ENCODE measurements around the gene TUBB2B. TPM values are rescaled to one million over a fixed set of nuclear protein-coding genes. Genes with fewer than 3 reads are reported as not detected.

The TUBB2B gene
- total and polyA plus RNA-seq, 10 of the 15 experiments (the other 5 are each of a cell fraction or from before 2014, with no cell fraction given), result 2.6 to 75.2 (median 21.2) TPM

GRCh38 chr6:3186974-3187382 is 40.5 kb downstream of the TUBB2B start (continued):
- TF ChIP-seq E4F1 (IDR thresholded peaks at IDR 0.05; ENCODE audit: borderline replicate concordance, partially characterized antibody) (no peak), GABPA (IDR thresholded peaks at IDR 0.05; ENCODE audit: low read depth) (no peak), ZBED1 (IDR thresholded peaks at IDR 0.05; ENCODE audit: borderline replicate concordance) (no peak), BACH1 (IDR thresholded peaks at IDR 0.05; ENCODE audit: borderline replicate concordance) (no peak), NKRF (conservative IDR thresholded peaks at IDR 0.05) (no peak), NR2F1 (conservative IDR thresholded peaks at IDR 0.05) (no peak), PML (IDR thresholded peaks at IDR 0.05; ENCODE audit: low read length) (no peak), CBX3 (IDR thresholded peaks at IDR 0.05; ENCODE audit: borderline replicate concordance, low read depth) (no peak), TCF3 (IDR thresholded peaks at IDR 0.05; ENCODE audit: borderline replicate concordance, insufficient read depth, low read depth, low read length) (0 out of 2 replicates have a peak, but pooled peaks have one; percentile 31), SMC3 (IDR thresholded peaks at IDR 0.05; ENCODE audit: borderline replicate concordance, low read length) (no peak), BCL11A (IDR thresholded peaks at IDR 0.05; ENCODE audit: low read depth, low read length) (no peak), POLR2A (IDR thresholded peaks at IDR 0.05; ENCODE audit: low read depth, low read length) (no peak), KDM1A (IDR thresholded peaks at IDR 0.05; ENCODE audit: borderline replicate concordance) (no peak), CREM (IDR thresholded peaks at IDR 0.05; ENCODE audit: low read depth) (0 out of 2 replicates have a peak, but pooled peaks have one; percentile 48), YY1 (IDR thresholded peaks at IDR 0.05; ENCODE audit: low read depth, low read length) (no peak), NFXL1 (IDR thresholded peaks at IDR 0.05; ENCODE audit: borderline replicate concordance) (no peak), WRNIP1 (IDR thresholded peaks at IDR 0.05; ENCODE audit: borderline replicate concordance, low read depth, low read length) (no peak), JUNB (IDR thresholded peaks at IDR 0.05) (peak; percentile 78), TCF12 (IDR thresholded peaks at IDR 0.05; ENCODE audit: low read depth, low read length) (0 out of 2 replicates have a peak, but pooled peaks have one; percentile 51), SREBF1 (IDR thresholded peaks at IDR 0.05; ENCODE audit: low read length) (no peak), ATF2 (IDR thresholded peaks at IDR 0.05; ENCODE audit: low read length) (no peak; the same call in 1 of the 2 replicates), NR2C1 (IDR thresholded peaks at IDR 0.05) (no peak), JUND (IDR thresholded peaks at IDR 0.05; ENCODE audit: low read depth, low read length) (no peak), RBBP5 (conservative IDR thresholded peaks at IDR 0.05) (no peak), EED (IDR thresholded peaks at IDR 0.05; ENCODE audit: low read depth) (peak; percentile 63), SPI1 (IDR thresholded peaks at IDR 0.05; ENCODE audit: borderline replicate concordance, insufficient read depth, low read depth, low read length) (no peak), BCL3 (IDR thresholded peaks at IDR 0.05; ENCODE audit: borderline replicate concordance, insufficient read depth, low read depth, low read length, poor library complexity, severe bottlenecking) (no peak), POLR2AphosphoS5 (IDR thresholded peaks at IDR 0.05; ENCODE audit: low read length) (no peak), HDGF (IDR thresholded peaks at IDR 0.05) (no peak)

Measured in GM12878 (cell line).